Trophoblast cell (in vitro differentiated cells and primary cell): ENCODE data around the gene MEF2C.
"Not testable (repeated sequence)": the region's sequence is repeated elsewhere in the genome, so short reads cannot be mapped to it uniquely, and the experiment has no call there.

Source experiments
- DNase-seq, 2 donors: peaks; one replicate each; pipeline ENCODE4 v3.0.0-alpha.2; 2016
- H2AFZ ChIP-seq: 2 replicates; pipeline ENCODE4 v1.6.1; 2013; ENCODE audit warnings: low read length, moderate library complexity, mild to moderate bottlenecking; ENCODE audit not compliant: insufficient read depth, poor library complexity
- H2AK5ac ChIP-seq: 2 replicates; pipeline ENCODE4 v1.6.1; 2013; ENCODE audit warnings: mild to moderate bottlenecking, low read length
- H2BK120ac ChIP-seq: 2 replicates; pipeline ENCODE4 v1.6.1; 2013; ENCODE audit warnings: low read length, mild to moderate bottlenecking, moderate library complexity; ENCODE audit not compliant: insufficient read depth, poor library complexity
- H2BK12ac ChIP-seq: 2 replicates; pipeline ENCODE4 v1.6.1; 2013; ENCODE audit warnings: mild to moderate bottlenecking, low read length, moderate library complexity
- H2BK5ac ChIP-seq: 2 replicates; pipeline ENCODE4 v1.6.1; 2013; ENCODE audit warnings: low read length, low read depth, moderate library complexity, mild to moderate bottlenecking; ENCODE audit not compliant: poor library complexity
- H3K14ac ChIP-seq: 2 replicates; pipeline ENCODE4 v1.6.1; 2013; ENCODE audit warnings: mild to moderate bottlenecking, low read length
- H3K18ac ChIP-seq: 2 replicates; pipeline ENCODE4 v1.6.1; 2013; ENCODE audit warnings: mild to moderate bottlenecking, low read length
- H3K23ac ChIP-seq: 2 replicates; pipeline ENCODE4 v1.6.1; 2013; ENCODE audit warnings: low read length
- H3K27ac ChIP-seq: 2 replicates; pipeline ENCODE4 v1.5.1; 2013; ENCODE audit warnings: low read depth, mild to moderate bottlenecking, inconsistent platforms, low read length, moderate library complexity
- H3K27me3 ChIP-seq: 2 replicates; pipeline ENCODE4 v1.6.1; 2013; ENCODE audit warnings: inconsistent platforms, mild to moderate bottlenecking, low read length, moderate library complexity; ENCODE audit not compliant: insufficient read depth
- H3K36me3 ChIP-seq, 2 experiments: 1 replicate in 1 of 2; 2 replicates in 1 of 2; pipeline ENCODE4 v1.6.1; 2013; ENCODE audit warnings: low read length in 2 of 2, mild to moderate bottlenecking in 2 of 2, moderate library complexity in 1 of 2; ENCODE audit not compliant: insufficient read depth in 2 of 2, control insufficient read depth in 1 of 2
- H3K4ac ChIP-seq: 2 replicates; pipeline ENCODE4 v1.6.1; 2013; ENCODE audit warnings: low read depth, mild to moderate bottlenecking, low read length, moderate library complexity
- H3K4me1 ChIP-seq, 2 experiments: 1 replicate in 1 of 2; 2 replicates in 1 of 2; pipeline ENCODE4 v1.6.1; 2013; ENCODE audit warnings: low read length in 2 of 2, mild to moderate bottlenecking in 2 of 2, moderate library complexity in 1 of 2; ENCODE audit not compliant: insufficient read depth in 2 of 2, control insufficient read depth in 1 of 2
- H3K4me2 ChIP-seq: 2 replicates; pipeline ENCODE4 v1.6.1; 2013; ENCODE audit warnings: inconsistent platforms, mild to moderate bottlenecking, low read length, moderate library complexity
- H3K4me3 ChIP-seq: 2 replicates; pipeline ENCODE4 v1.5.1; 2013; ENCODE audit warnings: mild to moderate bottlenecking, low read depth, low read length, inconsistent platforms
- H3K79me1 ChIP-seq: one replicate; pipeline ENCODE4 v1.6.1; 2013; ENCODE audit warnings: low read length
- H3K79me2 ChIP-seq: 2 replicates; pipeline ENCODE4 v1.6.1; 2013; ENCODE audit warnings: low read length, mild to moderate bottlenecking; ENCODE audit not compliant: control insufficient read depth, insufficient read depth, poor library complexity
- H3K9ac ChIP-seq: 2 replicates; pipeline ENCODE4 v1.6.1; 2013; ENCODE audit warnings: mild to moderate bottlenecking, low read length
- H3K9me3 ChIP-seq: 2 replicates; pipeline ENCODE4 v1.6.1; 2013; ENCODE audit warnings: low read depth, mild to moderate bottlenecking, control low read depth, inconsistent platforms, low read length; ENCODE audit not compliant: insufficient read depth
- H4K12ac ChIP-seq: 2 replicates; pipeline ENCODE4 v1.6.1; 2013; ENCODE audit warnings: low read depth, mild to moderate bottlenecking, low read length, moderate library complexity
- H4K8ac ChIP-seq: 2 replicates; pipeline ENCODE4 v1.6.1; 2013; ENCODE audit warnings: low read depth, mild to moderate bottlenecking, low read length, moderate library complexity
- H4K91ac ChIP-seq: one replicate; pipeline ENCODE4 v1.6.1; 2013; ENCODE audit warnings: low read depth, mild to moderate bottlenecking, low read length, moderate library complexity
- WGBS: extraction: QIAGEN DNeasy Blood & Tissue Kit; methylation state at CpG from one replicate; pipeline ENCODE4 v1.1.7; 2013; ENCODE audit warnings: missing lambda C conversion rate; ENCODE audit not compliant: insufficient read length, insufficient coverage; ENCODE audit errors: extremely low coverage; 5-methylcytosine and 5-hydroxymethylcytosine counted together

MEF2C gene

GRCh38 chr5:88858392-88858791 lies 24.6 kb downstream of the MEF2C start:
- Histone ChIP-seq H3K23ac (no peak overlapping the region), H2AK5ac (no peak overlapping the region), H3K4ac (no peak overlapping the region), H3K4me1 (no peaks in the 10 kb centered on the region), H2BK12ac (no peak overlapping the region), H2AFZ (no peak overlapping the region), H2BK120ac (no peak overlapping the region), H4K12ac (no peak overlapping the region), H3K36me3 (no peaks in the 10 kb centered on the region), H4K8ac (no peak overlapping the region), H3K79me1 (no peaks in the 10 kb centered on the region), H3K79me2 (peaks cover 2% of the 10 kb centered on the region), H3K4me2 (no peak overlapping the region), H3K18ac (no peak overlapping the region), H3K27me3 (no peaks in the 10 kb centered on the region), H3K27ac (no peak overlapping the region), H3K9me3 (no peaks in the 10 kb centered on the region), H3K4me3 (no peak overlapping the region), H3K9ac (no peak overlapping the region), H3K14ac (no peak overlapping the region), H4K91ac (no peak overlapping the region), H2BK5ac (no peak overlapping the region)
- WGBS: no CpG with 5 or more reads among the region's 1 CpG
- DNase-seq: no peak

GRCh38 chr5:88856381-88856780 lies 26.6 kb downstream of the MEF2C start:
- not testable (repeated sequence) for H3K79me1 ChIP-seq, H3K9ac ChIP-seq, H3K27me3 ChIP-seq, DNase-seq, H3K27ac ChIP-seq, H3K9me3 ChIP-seq, H4K12ac ChIP-seq, H4K91ac ChIP-seq, H3K36me3 ChIP-seq, H2AFZ ChIP-seq, H4K8ac ChIP-seq, H3K14ac ChIP-seq, H3K4me3 ChIP-seq, H2BK5ac ChIP-seq, H3K4me2 ChIP-seq, H3K4me1 ChIP-seq, H2BK120ac ChIP-seq, H2BK12ac ChIP-seq, H3K23ac ChIP-seq, H3K4ac ChIP-seq, H2AK5ac ChIP-seq, H3K79me2 ChIP-seq, H3K18ac ChIP-seq
- WGBS: no CpG with 5 or more reads among the region's 3 CpGs

- Histone ChIP-seq H4K12ac (no peak overlapping the region), H3K18ac (no peak overlapping the region), H3K4ac (no peak overlapping the region)
These were observed 28.2 kb downstream of the MEF2C start for GRCh38 chr5:88854769-88855168.

GRCh38 chr5:88847420-88847819 lies 35.6 kb downstream of the MEF2C start:
- Histone ChIP-seq H3K4ac (no peak overlapping the region), H3K23ac (no peak overlapping the region), H3K79me2 (no peaks in the 10 kb centered on the region), H3K36me3 (no peaks in the 10 kb centered on the region), H4K12ac (no peak overlapping the region), H3K4me3 (no peak overlapping the region), H2BK120ac (no peak overlapping the region), H3K4me1 (no peaks in the 10 kb centered on the region), H3K9me3 (no peaks in the 10 kb centered on the region), H4K91ac (no peak overlapping the region), H3K27me3 (no peaks in the 10 kb centered on the region), H3K79me1 (no peaks in the 10 kb centered on the region), H3K27ac (no peak overlapping the region), H2BK12ac (no peak overlapping the region), H3K14ac (no peak overlapping the region), H3K18ac (no peak overlapping the region), H2AK5ac (no peak overlapping the region), H3K9ac (no peak overlapping the region), H2AFZ (no peak overlapping the region), H2BK5ac (no peak overlapping the region), H3K4me2 (no peak overlapping the region), H4K8ac (no peak overlapping the region)
- no peak for DNase-seq
- WGBS: no CpG with 5 or more reads among the region's 1 CpG

More at GRCh38 chr5:88854769-88855168, 28.2 kb downstream of the MEF2C start:
- Histone ChIP-seq H2AK5ac (no peak overlapping the region), H3K79me1 (no peaks in the 10 kb centered on the region), H3K4me1 (no peaks in the 10 kb centered on the region), H3K4me2 (no peak overlapping the region), H3K9me3 (no peaks in the 10 kb centered on the region), H4K91ac (no peak overlapping the region), H3K23ac (no peak overlapping the region), H2BK12ac (no peak overlapping the region), H3K79me2 (no peaks in the 10 kb centered on the region), H3K14ac (no peak overlapping the region), H2BK5ac (no peak overlapping the region), H2BK120ac (no peak overlapping the region), H2AFZ (no peak overlapping the region), H3K9ac (no peak overlapping the region), H3K27me3 (no peaks in the 10 kb centered on the region), H3K4me3 (no peak overlapping the region), H3K27ac (no peak overlapping the region), H3K36me3 (no peaks in the 10 kb centered on the region), H4K8ac (no peak overlapping the region)
- no CpG with 5 or more reads among the region's 2 CpGs for WGBS
- no peak for DNase-seq
